Effector CD4-positive, alpha-beta T cell (primary cell): ENCODE data around the gene BSG.
"Not testable (repeated sequence)": the region's sequence is repeated elsewhere in the genome, so short reads cannot be mapped to it uniquely, and the experiment has no call there.

Source experiments
- DNase-seq: peaks from one replicate; pipeline ENCODE4 v3.0.0-alpha.2; 2020

Gene BSG

DNA sequence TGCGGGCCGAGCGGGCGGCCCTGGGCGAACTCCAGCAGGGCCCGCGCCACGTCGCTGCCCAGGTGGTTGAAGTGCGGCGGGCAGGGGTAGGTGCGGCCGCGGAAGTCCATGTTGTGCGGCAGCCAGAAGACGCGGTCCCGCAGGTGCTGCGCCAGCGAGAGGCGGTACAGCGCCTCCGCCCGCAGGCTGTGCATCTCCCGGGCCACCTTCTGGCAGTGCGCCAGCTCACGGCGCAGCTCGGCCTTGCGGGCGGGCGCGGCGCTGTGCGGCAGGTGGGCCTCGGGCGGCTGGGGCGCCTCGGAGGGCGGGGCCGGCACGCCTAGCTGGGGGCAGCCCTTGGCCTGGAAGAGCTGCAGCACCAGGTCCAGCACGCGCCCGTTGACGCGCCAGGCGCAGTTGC, 48.8 kb downstream of the BSG start:
- not testable (repeated sequence) for DNase-seq

DNA sequence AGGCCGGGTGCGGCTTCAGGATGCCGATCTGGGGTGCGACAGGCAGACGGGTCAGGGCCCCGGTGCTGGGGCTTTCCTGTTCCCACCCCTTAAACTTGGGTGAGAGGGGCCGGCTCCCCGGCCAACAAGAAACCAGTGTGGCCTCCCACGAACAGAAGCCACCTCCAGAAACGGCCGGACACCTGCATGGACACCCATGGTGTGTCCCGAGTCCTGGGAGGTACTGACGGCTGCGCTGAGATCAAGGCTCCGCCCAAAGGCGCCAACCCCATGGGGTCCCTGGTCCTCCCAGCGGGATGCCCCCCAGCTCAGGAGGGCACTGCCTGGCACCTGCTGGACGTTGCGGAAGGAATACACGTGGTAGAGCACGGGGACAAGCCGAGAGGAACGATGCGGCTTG, 49.4 kb downstream of the BSG start:
- no peak for DNase-seq

DNA sequence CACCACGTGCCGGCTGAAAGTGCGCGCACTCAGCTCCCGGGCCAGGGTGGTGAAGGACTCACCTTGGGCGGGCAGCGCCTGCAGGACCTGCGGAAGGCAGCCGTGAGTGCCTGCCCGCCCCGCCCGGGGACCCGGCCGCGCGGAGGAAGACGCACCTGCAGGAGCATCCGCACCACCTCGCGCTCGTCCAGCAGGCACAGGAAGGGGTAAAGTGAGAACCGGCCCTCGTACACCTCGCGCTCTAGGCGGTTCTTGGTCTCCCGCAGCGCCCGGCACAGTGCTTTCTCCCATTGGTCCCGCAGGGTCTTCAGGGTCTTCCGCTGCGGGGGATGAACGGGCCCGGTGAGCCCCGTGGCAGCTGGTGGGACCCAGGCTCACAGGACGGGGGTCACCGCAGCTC, 50.3 kb downstream of the BSG start:
- no peak for DNase-seq

DNA sequence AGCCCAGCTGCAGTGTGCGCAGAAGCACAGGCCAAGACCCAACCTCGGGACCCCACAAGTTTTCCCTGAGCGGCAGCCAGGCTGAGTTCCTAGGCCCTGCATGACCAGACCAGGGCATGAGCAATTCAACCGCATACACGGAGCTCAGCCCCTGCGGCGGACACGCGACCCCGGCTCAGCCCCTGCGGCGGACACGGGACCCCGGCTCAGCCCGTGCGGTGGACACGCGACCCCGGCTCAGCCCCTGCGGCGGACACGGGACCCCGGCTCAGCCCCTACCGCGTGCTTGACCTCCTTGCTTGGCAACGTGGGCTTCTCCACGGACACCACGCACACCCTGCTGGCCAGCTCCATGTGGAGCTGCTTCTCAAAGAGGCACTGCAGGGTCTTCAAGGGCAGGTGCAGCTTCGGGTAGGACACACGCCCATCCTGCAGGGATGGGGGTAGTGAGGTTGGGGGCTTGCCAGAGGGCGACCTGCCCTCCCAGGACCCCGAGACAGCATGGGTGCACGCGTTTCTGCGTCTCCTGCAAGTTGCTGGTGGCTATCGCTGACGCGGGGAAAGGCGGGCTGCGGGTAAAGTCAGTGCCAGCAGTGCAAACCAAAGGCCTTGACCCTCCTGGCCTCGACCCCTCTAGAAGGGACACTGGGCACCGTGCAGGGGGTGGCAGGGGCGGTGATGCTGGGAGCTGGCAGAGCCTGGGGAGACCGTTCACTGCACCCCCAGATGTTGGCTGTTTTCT, 51.0 kb downstream of the BSG start:
- DNase-seq = no peak

DNA sequence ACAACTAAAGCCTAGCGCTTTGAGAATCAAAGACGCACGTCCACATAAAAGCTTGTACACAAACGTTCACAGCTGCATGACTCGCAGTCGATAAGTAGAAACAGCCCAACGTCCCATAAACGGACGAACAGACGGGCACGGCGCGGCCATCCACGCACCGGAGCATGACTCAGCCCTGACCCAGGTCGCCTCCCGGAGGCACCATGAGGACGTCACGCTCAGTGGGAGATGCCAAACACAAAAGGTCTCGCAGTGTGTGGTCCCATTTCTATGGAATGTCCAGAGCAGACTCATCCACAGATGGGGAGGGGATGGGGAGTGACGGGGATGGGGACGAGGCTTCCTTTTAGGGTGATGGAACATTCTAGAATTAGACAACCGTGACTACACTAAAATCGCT, 51.6 kb downstream of the BSG start:
- no peak for DNase-seq

DNA sequence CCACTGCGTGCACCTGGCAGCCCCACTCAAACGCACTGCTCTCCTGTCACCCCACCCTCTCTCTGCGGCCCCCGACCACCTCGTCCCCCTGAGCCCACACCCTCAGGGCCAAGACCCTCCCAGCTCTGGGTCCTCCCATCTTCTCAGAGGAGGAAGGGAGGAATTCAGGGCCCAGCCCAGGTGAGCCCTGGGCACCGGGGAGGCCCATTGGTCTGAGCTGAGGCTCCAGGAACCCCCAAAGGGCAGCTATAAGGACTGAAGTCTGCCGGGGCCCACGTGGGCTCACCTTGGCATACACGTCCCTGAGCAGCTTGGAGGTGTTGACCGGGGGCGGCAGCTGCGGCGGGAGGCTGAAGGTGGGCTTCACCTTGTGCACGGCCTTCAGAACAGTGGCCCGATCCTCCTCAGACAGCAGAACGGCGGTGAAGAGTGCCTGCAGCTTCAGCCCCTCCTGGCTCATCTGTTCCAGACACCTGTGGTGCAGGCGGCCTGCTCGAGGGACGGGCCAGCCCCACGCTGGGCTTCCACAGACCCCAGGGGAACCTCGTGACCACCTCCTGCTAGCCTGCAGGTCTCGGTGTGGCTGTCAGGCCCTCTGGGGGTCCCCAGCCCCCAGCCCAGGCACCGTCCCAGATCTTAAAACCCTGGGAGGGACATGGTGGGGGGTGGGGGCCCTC, 52.2 kb downstream of the BSG start:
- no peak for DNase-seq

DNA sequence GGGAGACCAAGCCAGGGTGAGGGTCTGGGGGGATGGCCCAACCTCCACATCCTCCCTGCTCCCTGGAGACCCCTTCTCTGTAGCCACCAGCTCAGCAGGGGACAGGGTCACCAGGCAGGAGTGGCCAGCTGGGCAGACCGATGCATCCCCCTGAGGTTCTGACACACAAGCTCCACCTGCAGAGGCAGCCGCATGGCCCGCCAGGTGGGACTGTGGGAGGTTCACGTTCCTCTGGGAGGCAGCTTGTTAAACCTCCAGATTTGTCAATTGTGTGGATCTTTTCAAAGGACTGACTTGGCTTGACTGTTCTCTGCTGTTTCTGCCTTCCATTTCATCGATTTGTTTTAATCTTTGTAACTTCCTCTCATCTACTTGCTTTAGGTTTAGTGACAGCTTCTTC, 52.9 kb downstream of the BSG start:
- no peak for DNase-seq

DNA sequence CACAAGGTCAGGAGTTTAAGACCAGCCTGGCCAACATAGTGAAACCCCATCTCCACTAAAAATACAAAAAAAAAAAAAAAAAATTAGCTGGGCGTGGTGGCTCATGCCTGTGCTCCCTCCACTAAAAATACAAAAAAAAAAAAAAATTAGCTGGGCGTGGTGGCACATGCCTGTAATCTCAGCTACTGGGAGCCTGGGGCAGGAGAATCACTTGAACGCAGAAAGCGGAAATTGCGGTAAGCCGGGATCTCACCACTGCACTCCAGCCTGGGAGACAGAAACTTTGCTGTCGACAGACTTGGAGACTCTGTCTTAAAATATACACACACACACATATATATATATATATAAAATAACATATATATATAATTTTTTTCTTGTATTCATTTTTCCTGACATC, 54.2 kb downstream of the BSG start:
- DNase-seq = not testable (repeated sequence)

DNA sequence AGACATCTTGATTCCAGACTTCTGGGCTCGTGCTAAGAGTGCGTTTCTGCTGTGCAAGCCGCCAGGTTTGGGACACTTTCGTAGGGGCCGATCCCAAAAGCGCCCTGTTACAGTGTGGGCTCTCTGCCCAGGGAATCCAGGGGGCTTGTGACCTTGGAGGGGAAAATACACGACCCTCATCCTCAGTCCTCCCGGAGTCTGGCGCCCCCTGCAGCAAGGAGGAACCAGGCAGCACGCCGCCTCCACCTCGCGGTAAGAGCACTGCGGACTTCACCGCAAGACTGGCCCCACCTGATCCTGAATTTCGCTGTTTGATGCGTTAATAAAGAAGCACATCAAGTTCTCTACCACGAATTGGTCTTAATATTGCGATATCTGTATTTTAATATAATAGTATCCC, 55.8 kb downstream of the BSG start:
- DNase-seq = no peak

DNA sequence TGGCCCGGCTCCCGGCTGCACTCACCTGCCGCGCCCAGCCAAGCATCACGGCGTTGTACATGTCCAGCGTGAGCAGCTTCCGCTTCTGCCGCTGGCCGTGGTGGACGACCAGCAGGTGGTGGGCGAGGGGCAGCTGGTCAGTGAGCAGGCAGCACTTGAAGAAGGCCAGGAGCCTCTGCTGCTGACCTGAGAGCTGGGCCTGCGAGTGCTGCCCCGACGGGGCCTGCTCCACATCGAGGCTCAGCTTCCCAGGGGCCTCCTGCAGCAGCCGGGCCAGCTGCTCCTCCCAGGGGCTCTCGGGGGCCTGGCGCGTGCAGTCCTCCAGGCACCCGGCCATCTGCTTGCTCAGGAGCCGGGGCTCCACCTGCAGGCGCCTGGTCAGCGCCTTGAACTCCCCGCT, 57.1 kb downstream of the BSG start:
- not testable (repeated sequence) for DNase-seq

DNA sequence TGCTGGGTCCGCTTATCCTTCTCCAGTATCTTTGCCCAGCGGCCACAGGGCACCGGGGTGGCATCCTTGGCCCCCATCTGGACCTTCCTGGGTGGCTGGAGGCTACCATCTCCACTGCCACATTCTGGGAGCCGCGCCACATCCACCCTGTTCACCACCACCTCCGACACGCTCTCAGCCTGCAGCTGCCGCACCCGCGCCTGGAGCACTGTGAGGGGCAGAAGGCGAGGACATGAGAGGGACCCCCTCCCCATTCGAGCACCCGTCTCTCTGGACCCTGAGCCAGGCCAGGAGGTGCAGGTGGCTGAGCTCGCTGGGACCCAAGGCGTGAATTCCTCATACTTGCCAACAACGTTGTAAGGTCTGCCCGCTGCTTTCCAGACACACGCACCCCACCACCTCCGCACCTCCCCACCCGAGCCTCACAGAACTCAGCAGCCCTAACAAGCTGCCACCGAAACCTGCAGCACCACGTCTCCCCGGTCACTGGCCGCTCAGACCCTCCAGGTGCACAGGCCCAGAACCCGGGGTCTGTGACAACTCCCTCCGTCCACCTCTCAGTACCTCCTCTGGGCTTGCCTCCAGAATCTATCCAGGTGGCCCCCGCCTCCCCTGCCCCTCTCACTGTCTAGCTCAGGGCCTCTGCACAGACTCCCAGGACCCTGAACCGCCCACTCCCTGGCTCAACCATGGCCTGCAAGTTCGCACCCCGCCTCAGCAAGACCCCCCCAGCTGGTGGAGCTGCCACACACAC, 57.7 kb downstream of the BSG start:
- DNase-seq = no peak

DNA sequence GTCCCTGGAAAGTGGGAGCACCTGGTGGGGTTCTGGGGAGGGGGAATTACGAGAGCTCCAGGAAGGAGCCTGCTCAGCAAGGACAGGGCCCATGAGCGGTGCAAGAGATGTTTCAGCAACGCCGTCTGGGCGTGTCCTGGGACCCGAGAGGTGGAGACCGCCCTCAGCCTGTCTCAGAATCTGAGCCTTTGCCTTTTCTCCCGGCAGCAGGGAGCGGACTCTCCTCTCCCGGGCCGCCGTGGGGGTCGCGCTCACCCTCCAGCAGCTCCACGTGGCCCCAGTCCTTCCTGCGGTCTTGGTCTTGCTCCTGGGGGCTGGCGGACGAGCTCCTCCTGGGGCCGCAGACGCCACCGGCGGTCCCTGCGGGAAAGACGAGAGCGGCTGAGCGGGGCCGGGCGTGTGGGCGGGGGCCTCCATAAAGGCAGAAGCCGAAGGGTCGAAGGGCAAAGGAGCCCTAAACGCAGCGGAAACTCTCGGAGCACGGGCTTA, 60.2 kb downstream of the BSG start:
- DNase-seq = no peak
